Sigmoid colon (tissue), 7 donors: Measurements from ENCODE around the gene CLEC16A. TPM values are rescaled to one million over a fixed set of nuclear protein-coding genes. Genes with fewer than 3 reads are reported as not detected.

Experiments used
- DNase-seq: peaks from one replicate; pipeline ENCODE4 v3.0.0-alpha.2; 2019
- H3K27ac ChIP-seq, 4 donors: fragments of 200-600 bp; sonication (generic); one replicate each; pipeline ENCODE4 v1.5.1; 2016 to 2019; ENCODE audit warnings: mild to moderate bottlenecking in 1 of 4
- H3K27me3 ChIP-seq, 3 donors: fragments of 200-600 bp; sonication (generic); one replicate each; pipeline ENCODE4 v1.5.1; 2019; ENCODE audit warnings: mild to moderate bottlenecking in 1 of 3
- H3K36me3 ChIP-seq, 4 donors: fragments of 200-600 bp; sonication (generic); one replicate each; pipeline ENCODE4 v1.5.1; 2016 to 2019
- H3K4me1 ChIP-seq, 4 donors: fragments of 200-600 bp; sonication (generic); one replicate each; pipeline ENCODE4 v1.5.1; 2017 to 2019
- H3K4me3 ChIP-seq, 4 donors: fragments of 200-600 bp; sonication (generic); one replicate each; pipeline ENCODE4 v1.5.1; 2017 to 2019; ENCODE audit warnings: mild to moderate bottlenecking in 2 of 4, moderate library complexity in 1 of 4
- H3K9me3 ChIP-seq, 4 donors: fragments of 200-600 bp in 3 of 4; sonication (generic) in 3 of 4; one replicate each; pipeline versions ENCODE4 v1.5.1 to v1.6.1; 2013 to 2019
- CTCF ChIP-seq, 4 experiments: fragments of 450-650 bp in 3 of 4; fragments of 200-600 bp in 1 of 4; IDR thresholded peaks; one replicate each; pipeline ENCODE4 v1.5.1; 2016 to 2019; ENCODE audit warnings: antibody characterized with exemption in 4 of 4, mild to moderate bottlenecking in 3 of 4, moderate library complexity in 2 of 4
- EP300 ChIP-seq, 4 donors: sonication (generic); formaldehyde crosslinking; IDR thresholded peaks; one replicate each; pipeline ENCODE4 v1.6.1; 2017; ENCODE audit warnings: antibody characterized with exemption in 4 of 4
- POLR2A ChIP-seq, 2 donors: fragments of 450-650 bp; IDR thresholded peaks; one replicate each; pipeline ENCODE4 v1.6.1; 2016; ENCODE audit warnings: antibody characterized with exemption in 2 of 2, mild to moderate bottlenecking in 2 of 2, moderate library complexity in 2 of 2
- POLR2AphosphoS5 ChIP-seq, 4 donors: sonication (generic); formaldehyde crosslinking; IDR thresholded peaks; one replicate each; pipeline ENCODE4 v1.6.1; 2017; ENCODE audit warnings: antibody characterized with exemption in 4 of 4
- WGBS, 2 donors: extraction: QIAGEN DNeasy Blood & Tissue Kit; methylation state at CpG; one replicate each; pipeline ENCODE4 v1.1.7; 2013; 5-methylcytosine and 5-hydroxymethylcytosine counted together
- intact Hi-C: fragments of 100-400 bp; cut with DNase I; formaldehyde crosslinking; loops from one replicate; pipeline ENCODE4 v1.15.1; 2023
- polyA plus RNA-seq, 3 donors: library from polyadenylated mRNA; stranded (reverse); fragments of 200-250 nt; gene quantifications; one replicate each; pipeline ENCODE4 v1.2.3, GENCODE V29; 2013
- total RNA-seq, 4 donors: library from RNA; depleted of rRNA; stranded (reverse); fragments of >200 nt; gene quantifications; one replicate each; pipeline ENCODE4 v1.1.0, GENCODE V29; 2016
- donor health status: healthy with polysubstance abuse.
- donor health status: Bipolar disorder and iron deficiency.
- donor health status: healthy.

Gene CLEC16A
- total and polyA plus RNA-seq, 7 donors: 9.6 to 35.2 (median 24.6) TPM

GRCh38 chr16:11142261-11142630 is 197.9 kb downstream of the CLEC16A start:
- Histone ChIP-seq H3K27ac (no peak overlapping the region), H3K4me1 (peaks cover 0 to 10% (median 4%) of the 10 kb centered on the region in 4 donors), H3K4me3 (no peak overlapping the region), H3K36me3 (no peaks in the 10 kb centered on the region), H3K9me3 (no peaks in the 10 kb centered on the region), H3K27me3 (no peaks in the 10 kb centered on the region)
- DNase-seq: no peak
- 95 to 96% methylated on average over 7 of the region's 7 CpGs for WGBS, 2 donors
- TF ChIP-seq EP300 (IDR thresholded peaks at IDR 0.05) (no peak), POLR2AphosphoS5 (IDR thresholded peaks at IDR 0.05) (no peak), POLR2A (IDR thresholded peaks at IDR 0.05) (no peak), CTCF (IDR thresholded peaks at IDR 0.05) (no peak)
- intact Hi-C loops: no loop called here

GRCh38 chr16:11142951-11143350 is 198.6 kb downstream of the CLEC16A start:
- Histone ChIP-seq H3K4me3 (no peak overlapping the region), H3K9me3 (no peaks in the 10 kb centered on the region), H3K27ac (no peak overlapping the region), H3K4me1 (peaks cover 0 to 16% (median 6%) of the 10 kb centered on the region in 4 donors), H3K27me3 (no peaks in the 10 kb centered on the region), H3K36me3 (no peaks in the 10 kb centered on the region)
- no peak for DNase-seq
- intact Hi-C loops: no loop called here
- 93 to 95% methylated on average over 7 of the region's 7 CpGs for WGBS, 2 donors
- TF ChIP-seq POLR2AphosphoS5 (IDR thresholded peaks at IDR 0.05) (no peak), CTCF (IDR thresholded peaks at IDR 0.05) (no peak), POLR2A (IDR thresholded peaks at IDR 0.05) (no peak), EP300 (IDR thresholded peaks at IDR 0.05) (no peak)

- no peak for DNase-seq
These were observed 199.1 kb downstream of the CLEC16A start for GRCh38 chr16:11143372-11144035.

GRCh38 chr16:11144122-11144521 is 199.8 kb downstream of the CLEC16A start:
- intact Hi-C loops: no loop called here
- Histone ChIP-seq H3K4me1 (peaks cover 0 to 16% (median 6%) of the 10 kb centered on the region in 4 donors), H3K27me3 (no peaks in the 10 kb centered on the region), H3K4me3 (no peak overlapping the region), H3K36me3 (no peaks in the 10 kb centered on the region), H3K9me3 (no peaks in the 10 kb centered on the region), H3K27ac (no peak overlapping the region)
- WGBS, 2 donors: 86 to 90% methylated on average over 4 of the region's 4 CpGs
- TF ChIP-seq POLR2AphosphoS5 (IDR thresholded peaks at IDR 0.05) (no peak), POLR2A (IDR thresholded peaks at IDR 0.05) (no peak), EP300 (IDR thresholded peaks at IDR 0.05) (no peak), CTCF (IDR thresholded peaks at IDR 0.05) (no peak)
- no peak for DNase-seq

More at GRCh38 chr16:11143372-11144035, 199.1 kb downstream of the CLEC16A start:
- H3K4me3 ChIP-seq: no peak overlapping the region
- H3K27ac ChIP-seq: no peak overlapping the region
- H3K9me3 ChIP-seq: no peaks in the 10 kb centered on the region
- H3K27me3 ChIP-seq: no peaks in the 10 kb centered on the region
- H3K36me3 ChIP-seq: no peaks in the 10 kb centered on the region
- WGBS, 2 donors: 85 to 88% methylated on average over 6 of the region's 6 CpGs
- TF ChIP-seq EP300 (IDR thresholded peaks at IDR 0.05) (no peak), POLR2A (IDR thresholded peaks at IDR 0.05) (no peak), POLR2AphosphoS5 (IDR thresholded peaks at IDR 0.05) (no peak), CTCF (IDR thresholded peaks at IDR 0.05) (no peak)
- H3K4me1 ChIP-seq: peaks cover 0 to 16% (median 6%) of the 10 kb centered on the region in 4 donors
- intact Hi-C loops: no loop called here
